ENCODE measurements around the gene TMPRSS11F. TPM values are rescaled to one million over a fixed set of nuclear protein-coding genes. Genes with fewer than 3 reads are reported as not detected.

The TMPRSS11F gene
- total RNA-seq, 1 experiment from 2014 or later, result not detected

- H2AFZ ChIP-seq (ENCODE audit: low read length), result no peak overlapping the region
Observed at GRCh38 chr4:68148800-68149685, 19.4 kb upstream of the TMPRSS11F start.

More at GRCh38 chr4:68148800-68149685, 19.4 kb upstream of the TMPRSS11F start:
- H3K79me2 ChIP-seq (ENCODE audit: insufficient read depth, low read length), result no peaks in the 10 kb centered on the region
- Mint-ChIP-seq H3K27me3 (ENCODE audit: low read depth) (no peaks in the 10 kb centered on the region), H3K36me3 (ENCODE audit: insufficient read depth in 1 of 3, low read depth in 3 of 3) (peaks cover 0 to 7% (median 0%) of the 10 kb centered on the region in 3 experiments; a peak in 1 of 7 replicates), H3K4me1 (no peaks in the 10 kb centered on the region; a peak in 2 of 4 replicates), H3K27ac (no peak overlapping the region), H3K4me3 (no peak overlapping the region), H3K9me3 (peaks cover 9 to 12% of the 10 kb centered on the region in 2 experiments; a peak in 4 of 5 replicates)
- H4K8ac ChIP-seq (replicated peaks; ENCODE audit: insufficient read length, low read depth, low read length), result no peak overlapping the region
- no peak overlapping the region for H4K5ac ChIP-seq (ENCODE audit: insufficient read length, low read depth, low read length)
- H3K27ac ChIP-seq (ENCODE audit: insufficient read length, low read depth, low read length), result no peak overlapping the region
- H3K79me1 ChIP-seq (ENCODE audit: insufficient read depth, low read depth, low read length, poor library complexity, severe bottlenecking), result no peaks in the 10 kb centered on the region
- no peak overlapping the region for H3K4me2 ChIP-seq (ENCODE audit: insufficient read depth, insufficient read length, low read length)
- TF ChIP-seq CTCF (conservative IDR thresholded peaks at IDR 0.05), result no peak
- H3K4me1 ChIP-seq (ENCODE audit: insufficient read depth, low read length), result no peaks in the 10 kb centered on the region
- no peak overlapping the region for H2BK15ac ChIP-seq (ENCODE audit: low read depth, low read length)
- H3K56ac ChIP-seq (ENCODE audit: insufficient read length, low read depth, low read length), result no peak overlapping the region
- H4K91ac ChIP-seq (ENCODE audit: insufficient read length, low read depth, low read length), result no peak overlapping the region
- H2BK20ac ChIP-seq (ENCODE audit: low read depth, low read length, poor library complexity, severe bottlenecking), result no peak overlapping the region
- no peak overlapping the region for H3K23ac ChIP-seq (ENCODE audit: insufficient read length, low read depth, low read length)
- H3K9ac ChIP-seq (ENCODE audit: extremely low read depth, insufficient read length, low read length), result no peak overlapping the region
- no peak overlapping the region for H3K4ac ChIP-seq (ENCODE audit: low read depth, low read length)
- H2BK12ac ChIP-seq (ENCODE audit: insufficient read length, low read depth, low read length), result no peak overlapping the region
- no peak for DNase-seq
- H2AK5ac ChIP-seq (ENCODE audit: insufficient read length, low read length), result no peak overlapping the region
- H2BK5ac ChIP-seq (ENCODE audit: insufficient read length, low read length), result no peak overlapping the region
- no peak overlapping the region for H3T11ph ChIP-seq (ENCODE audit: low read length)
- no peak overlapping the region for H3K18ac ChIP-seq (ENCODE audit: insufficient read length, low read depth, low read length)
- no CpG with 5 or more reads among the region's 3 CpGs for WGBS (ENCODE audit: extremely low coverage, insufficient read length, low lambda C conversion rate)
- no peak overlapping the region for H2BK120ac ChIP-seq (ENCODE audit: low read depth, low read length, poor library complexity, severe bottlenecking)
- H3K9me3 ChIP-seq (ENCODE audit: control insufficient read depth, low read depth, low read length), result no peaks in the 10 kb centered on the region
- no peaks in the 10 kb centered on the region for H4K20me1 ChIP-seq (ENCODE audit: control insufficient read depth, insufficient read depth, insufficient read length)
- H3K27me3 ChIP-seq (ENCODE audit: insufficient read depth, low read length), result no peaks in the 10 kb centered on the region
- no peaks in the 10 kb centered on the region for H3K23me2 ChIP-seq (ENCODE audit: insufficient read length, low read depth, low read length, poor library complexity, severe bottlenecking)
- H3K14ac ChIP-seq (ENCODE audit: insufficient read depth, low read length), result no peak overlapping the region
